ENCODE data around the gene NHLRC2. TPM values are rescaled to one million over a fixed set of nuclear protein-coding genes. Genes with fewer than 3 reads are reported as not detected.
"Not testable (repeated sequence)": the region's sequence is repeated elsewhere in the genome, so short reads cannot be mapped to it uniquely, and the experiment has no call there.

Gene NHLRC2
- total and polyA plus RNA-seq, 10 of the 15 experiments (the other 5 are each of a cell fraction or from before 2014, with no cell fraction given): 1.9 to 31.3 (median 15.9) TPM

DNA sequence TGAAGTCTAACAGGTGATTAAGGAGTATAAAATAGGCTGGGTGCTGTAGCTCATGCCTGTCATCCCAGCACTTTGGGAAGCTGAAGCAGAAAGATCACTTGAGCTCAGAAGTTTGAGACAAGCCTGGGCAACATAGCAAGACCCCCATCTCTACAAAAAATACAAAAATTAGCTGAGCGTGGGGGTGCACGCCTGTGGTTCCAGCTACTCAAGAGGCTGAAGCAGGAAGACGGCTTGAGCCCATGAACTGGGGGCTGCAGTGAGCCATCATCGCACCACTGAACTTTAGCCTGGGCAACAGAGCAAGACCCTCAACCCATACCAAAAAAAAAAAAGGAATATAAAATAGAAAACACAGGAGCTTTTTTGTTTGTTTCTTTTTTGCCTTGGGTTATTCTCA, 48.0 kb upstream of the NHLRC2 start (continued):
- no peak for TF ChIP-seq CEBPB (IDR thresholded peaks at IDR 0.05; ENCODE audit: borderline replicate concordance in 1 of 2, low read depth in 2 of 2, low read length in 2 of 2)

DNA sequence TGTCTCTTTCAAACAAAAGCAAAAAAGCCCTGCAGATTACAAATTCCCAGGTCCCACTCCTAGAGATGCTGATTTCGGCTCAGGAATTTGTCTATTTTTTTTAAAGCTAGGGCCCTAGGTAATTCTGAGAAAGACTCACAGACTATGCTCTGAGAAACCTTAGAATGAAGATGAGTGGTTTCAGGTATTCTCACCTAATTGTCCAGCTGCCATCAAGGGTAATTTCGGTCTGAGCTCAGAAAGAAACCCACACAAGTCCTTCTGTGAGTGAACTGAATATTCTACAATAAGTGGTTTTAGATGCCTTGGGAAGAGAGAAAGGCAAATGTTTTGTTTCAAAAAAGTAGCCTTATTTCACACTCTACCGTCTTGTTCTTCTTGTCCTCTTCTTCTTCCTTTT, 46.3 kb upstream of the NHLRC2 start:
- ChIA-PET POLR2A (interaction anchor here (1.2 kb wide), 1 partner anchor 12 kb away, joined by 3 read pairs; no protein-coding TSS in a partner anchor), SMC1A (ENCODE audit: uncharacterized antibody, unreplicated experiment) (interaction anchor here (0.6 to 16.8 kb wide), 5 partner anchors 9 to 299 kb away, joined by 3 to 291 read pairs (median 6); no protein-coding TSS in a partner anchor), RAD21 (ENCODE audit: unreplicated experiment) (interaction anchor here (1.3 to 13.3 kb wide), 2 partner anchors 9 to 296 kb away, joined by 4 to 157 read pairs; no protein-coding TSS in a partner anchor), CTCF (interaction anchor here (0.9 to 14.3 kb wide), 2 partner anchors 184 to 298 kb away, joined by 3 to 295 read pairs; no protein-coding TSS in a partner anchor)
- BruUV-seq (replicated peaks): no TSS peak
- ATAC-seq: peak; percentile 65
- Histone ChIP-seq H3K27me3 (replicated peaks in 1 of 2; ENCODE audit: control insufficient read depth in 2 of 2, insufficient read depth in 2 of 2, low read length in 1 of 2) (no peaks in the 10 kb centered on the region; a peak in 2 of 4 replicates), H3K36me3 (ENCODE audit: control insufficient read depth in 2 of 2, insufficient read depth in 2 of 2, low read length in 1 of 2) (no peaks in the 10 kb centered on the region), H4K20me1 (ENCODE audit: control insufficient read depth, insufficient read depth) (no peaks in the 10 kb centered on the region), H3K4me3 (no peak overlapping the region), H3K9ac (ENCODE audit: control insufficient read depth, insufficient read depth, low read length) (no peak overlapping the region), H3K27ac (ENCODE audit: control insufficient read depth, insufficient read depth) (no peak overlapping the region), H3K79me2 (ENCODE audit: control insufficient read depth, insufficient read depth, low read length) (no peaks in the 10 kb centered on the region), H3K4me1 (ENCODE audit: control insufficient read depth, insufficient read depth, low read length) (peaks cover 3% of the 10 kb centered on the region), H3K4me2 (ENCODE audit: control insufficient read depth, insufficient read depth) (no peak overlapping the region), H2AFZ (ENCODE audit: control insufficient read depth, low read depth, low read length) (no peak overlapping the region), H3K9me3 (replicated peaks; ENCODE audit: control insufficient read depth, insufficient read depth, low read length) (no peaks in the 10 kb centered on the region; the same call in 2 of the 3 replicates)
- intact Hi-C loops (cut with micrococcal nuclease; ENCODE audit: unreplicated experiment) (no loop called here), in situ Hi-C loops (cut with MboI) (no loop called here)
- peak; percentile 52 for FAIRE-seq
- no peak for DNase-seq (ENCODE audit: low read depth, low spot score)
- WGBS (ENCODE audit: insufficient coverage, insufficient replicate concordance, low lambda C conversion rate, missing lambda C conversion rate): 24% methylated on average over 3 of the region's 3 CpGs
- no peak for TF ChIP-seq WRNIP1 (IDR thresholded peaks at IDR 0.05; ENCODE audit: borderline replicate concordance, low read depth, low read length)
- TF ChIP-seq ZBTB33 (IDR thresholded peaks at IDR 0.05): no peak

- BruUV-seq (replicated peaks); H3K27ac ChIP-seq (ENCODE audit: control insufficient read depth, insufficient read depth); H3K9ac ChIP-seq (ENCODE audit: control insufficient read depth, insufficient read depth, low read length); ATAC-seq; H3K4me1 ChIP-seq (ENCODE audit: control insufficient read depth, insufficient read depth, low read length); H2AFZ ChIP-seq (ENCODE audit: control insufficient read depth, low read depth, low read length); H3K9me3 ChIP-seq (replicated peaks; ENCODE audit: control insufficient read depth, insufficient read depth, low read length); POLR2A ChIA-PET; CTCF ChIA-PET; H3K27me3 ChIP-seq (replicated peaks in 1 of 2; ENCODE audit: control insufficient read depth in 2 of 2, insufficient read depth in 2 of 2, low read length in 1 of 2); FAIRE-seq; H3K36me3 ChIP-seq (ENCODE audit: control insufficient read depth in 2 of 2, insufficient read depth in 2 of 2, low read length in 1 of 2); H3K79me2 ChIP-seq (ENCODE audit: control insufficient read depth, insufficient read depth, low read length); intact Hi-C loops (cut with micrococcal nuclease; ENCODE audit: unreplicated experiment); SMC1A ChIA-PET (ENCODE audit: uncharacterized antibody, unreplicated experiment); in situ Hi-C loops (cut with MboI); RAD21 ChIA-PET (ENCODE audit: unreplicated experiment); DNase-seq (ENCODE audit: low read depth, low spot score); H4K20me1 ChIP-seq (ENCODE audit: control insufficient read depth, insufficient read depth); H3K4me3 ChIP-seq; H3K4me2 ChIP-seq (ENCODE audit: control insufficient read depth, insufficient read depth): not testable (repeated sequence)
- 82% methylated on average over 1 of the region's 1 CpG for WGBS (ENCODE audit: insufficient coverage, insufficient replicate concordance, low lambda C conversion rate, missing lambda C conversion rate)
Measured at GRCh38 chr10:113814700-113815099, 39.8 kb upstream of the NHLRC2 start.
